GM18907 (cell line): Measurements from ENCODE around the gene LIMS2.
A peak's percentile ranks its signal among the peaks of the same experiment; 100 is the strongest.

ENCODE experiments used
- ATAC-seq: cut with Tn5 transposase; IDR thresholded peaks from one replicate; pipeline ENCODE4 v1.9.1; 2021; ENCODE audit warnings: mild to moderate bottlenecking, moderate library complexity; ENCODE audit not compliant: unreplicated experiment

LIMS2 gene

DNA sequence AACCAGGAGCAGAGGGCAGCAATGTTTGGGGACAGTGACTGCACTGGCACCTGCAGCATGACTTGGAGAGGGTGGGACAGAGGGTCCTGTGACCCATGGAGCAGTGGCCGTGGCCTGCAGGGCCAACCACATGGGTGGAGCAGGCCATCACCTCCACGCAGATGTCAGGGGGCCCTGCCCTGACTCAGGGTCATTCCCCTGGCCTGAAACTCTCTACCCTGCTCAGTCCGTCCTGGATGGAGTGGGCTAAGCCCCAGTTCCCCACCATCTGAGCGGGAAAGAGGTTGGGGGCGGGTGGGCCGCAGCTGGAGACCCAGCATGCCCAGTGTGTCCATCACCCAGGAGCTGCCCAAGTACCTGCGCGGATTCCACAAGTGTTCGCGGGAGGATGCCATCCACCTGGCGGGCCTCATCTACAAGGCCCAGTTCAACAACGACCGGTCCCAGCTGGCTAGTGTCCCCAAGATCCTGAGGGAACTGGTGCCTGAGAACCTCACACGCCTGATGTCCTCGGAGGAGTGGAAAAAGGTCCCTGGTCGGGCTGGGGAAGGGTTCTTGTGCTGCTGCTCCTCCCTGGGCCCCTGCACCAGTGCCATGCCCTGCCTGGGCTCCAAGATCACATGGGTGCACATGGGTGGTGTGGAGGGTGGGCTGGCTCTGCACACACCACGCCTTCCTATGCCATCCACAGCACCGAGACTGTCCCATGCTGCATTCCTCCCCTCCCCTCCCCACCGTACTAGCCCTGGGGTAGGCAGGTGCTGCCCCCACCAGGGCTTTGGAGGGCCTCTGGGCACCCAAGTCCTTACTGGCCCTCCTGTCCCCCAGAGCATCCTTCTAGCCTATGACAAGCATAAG lies 39.7 kb downstream of the LIMS2 start:
- no peak for ATAC-seq

- ATAC-seq, result no peak
Measured at GRCh38 chr2:127634626-127635379, 40.5 kb downstream of the LIMS2 start.

DNA sequence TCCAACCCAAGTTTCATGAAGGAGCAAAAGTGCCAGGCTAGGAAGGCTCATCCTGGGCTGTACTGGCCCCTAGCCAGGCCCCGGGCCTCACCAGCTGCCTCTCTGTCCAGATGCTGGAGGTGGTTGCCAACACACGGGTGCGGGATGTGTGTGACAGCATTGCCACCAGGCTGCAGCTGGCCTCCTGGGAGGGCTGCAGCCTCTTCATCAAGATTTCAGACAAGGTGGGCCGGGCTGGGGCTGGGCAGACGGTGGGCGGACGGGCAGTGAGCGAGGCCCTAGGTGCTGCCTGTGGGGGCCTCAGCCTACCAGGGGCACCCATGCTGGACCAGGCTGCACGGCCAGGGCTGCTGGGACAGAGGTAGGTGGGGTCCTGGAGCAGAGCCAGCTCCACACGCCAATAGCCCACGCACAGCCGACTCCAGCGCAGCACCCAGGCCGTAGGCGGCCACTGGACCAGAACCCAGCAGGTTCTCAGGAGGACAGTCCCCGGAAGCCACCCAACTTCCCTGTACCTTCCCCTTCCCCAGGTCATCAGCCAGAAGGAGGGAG lies 41.2 kb downstream of the LIMS2 start:
- ATAC-seq, result no peak

- no peak for ATAC-seq
Measured at GRCh38 chr2:127633556-127634065, 41.7 kb downstream of the LIMS2 start.

GRCh38 chr2:127632592-127633489 lies 42.5 kb downstream of the LIMS2 start:
- peak; percentile 42 for ATAC-seq

DNA sequence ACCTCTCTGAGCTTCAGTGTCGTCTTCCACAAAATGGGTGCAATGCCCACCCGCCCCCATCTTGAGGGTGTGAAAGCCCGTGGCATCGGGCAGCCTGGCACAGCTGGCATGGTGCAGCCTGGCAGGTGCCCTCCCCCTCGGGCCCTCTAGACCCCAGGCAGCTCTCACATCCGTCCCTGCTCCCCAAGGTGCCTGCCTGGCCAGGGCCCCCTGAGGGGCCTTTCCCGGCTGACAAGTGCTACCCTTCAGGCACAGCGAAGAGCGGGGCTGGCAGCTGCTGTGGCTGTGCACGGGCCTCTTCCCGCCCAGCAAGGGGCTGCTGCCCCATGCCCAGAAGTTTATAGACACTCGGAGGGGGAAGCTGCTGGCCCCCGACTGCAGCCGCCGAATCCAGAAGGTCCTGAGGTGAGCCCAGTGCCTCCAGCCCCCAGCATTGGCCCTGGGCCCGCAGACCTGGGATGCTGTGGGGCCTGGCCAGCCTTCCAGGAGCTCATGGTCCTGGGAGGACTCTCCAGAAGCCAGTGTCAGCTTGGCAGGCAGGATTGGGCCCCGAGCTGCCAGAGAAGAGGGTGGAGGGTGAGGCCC lies 43.2 kb downstream of the LIMS2 start:
- ATAC-seq, result no peak

DNA sequence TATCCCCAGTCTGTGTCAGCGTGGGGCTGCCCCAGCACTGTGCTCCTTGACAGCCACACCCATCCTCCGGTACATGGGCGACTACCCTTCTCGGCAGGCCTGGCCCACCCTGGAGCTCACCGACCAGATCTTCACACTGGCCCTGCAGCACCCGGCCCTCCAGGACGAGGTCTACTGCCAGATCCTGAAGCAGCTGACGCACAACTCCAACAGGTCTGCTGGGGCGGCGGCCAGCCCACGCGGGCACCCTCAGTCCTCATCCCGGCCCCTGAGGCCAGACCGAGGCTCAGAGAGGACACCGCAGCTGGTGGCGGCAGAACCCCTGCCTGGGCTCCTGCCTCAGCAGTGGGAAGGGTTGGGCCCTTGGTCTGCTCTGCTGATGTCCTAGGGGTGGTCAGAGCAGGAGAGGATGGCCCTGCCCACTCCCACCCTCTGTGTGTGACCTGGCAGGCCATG lies 43.8 kb downstream of the LIMS2 start:
- no peak for ATAC-seq

GRCh38 chr2:127630864-127631540 lies 44.3 kb downstream of the LIMS2 start:
- no peak for ATAC-seq

DNA sequence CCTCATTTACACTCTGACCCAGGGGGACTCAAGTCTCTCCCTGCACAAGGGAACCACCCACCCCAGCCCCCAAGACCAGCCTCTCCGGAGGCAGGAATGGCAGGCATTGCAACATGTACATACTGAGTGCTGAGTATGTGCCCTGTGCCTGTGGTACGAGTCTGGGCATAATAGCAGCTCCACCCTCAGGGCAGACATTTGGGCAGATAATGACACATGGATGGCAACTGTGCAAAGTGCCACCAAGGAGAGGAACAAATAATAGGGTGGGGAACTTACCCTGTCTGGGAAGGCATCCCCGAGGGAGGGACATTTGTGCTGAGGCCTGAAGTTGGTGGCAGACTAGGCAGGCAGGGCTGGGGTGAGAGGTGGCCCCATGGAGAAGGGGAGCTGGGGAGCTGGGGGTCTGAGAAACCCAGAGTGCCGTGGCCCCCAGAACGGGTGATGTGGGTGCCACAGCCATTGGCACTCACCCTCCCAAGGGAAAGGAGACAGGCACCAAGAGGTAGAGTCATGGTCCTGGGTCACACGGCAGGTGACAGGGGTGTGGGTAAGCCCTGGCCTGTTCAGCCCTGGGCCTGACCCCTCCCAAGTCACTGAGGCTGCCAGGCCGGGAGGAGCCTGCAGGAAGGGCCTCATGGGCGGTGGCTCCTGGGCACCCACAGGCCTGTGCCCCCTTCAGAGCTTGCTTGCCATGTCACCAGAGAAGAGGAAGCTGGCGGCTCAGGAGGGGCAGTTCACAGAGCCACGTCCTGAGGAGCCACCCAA lies 45.0 kb downstream of the LIMS2 start:
- ATAC-seq, result no peak

DNA sequence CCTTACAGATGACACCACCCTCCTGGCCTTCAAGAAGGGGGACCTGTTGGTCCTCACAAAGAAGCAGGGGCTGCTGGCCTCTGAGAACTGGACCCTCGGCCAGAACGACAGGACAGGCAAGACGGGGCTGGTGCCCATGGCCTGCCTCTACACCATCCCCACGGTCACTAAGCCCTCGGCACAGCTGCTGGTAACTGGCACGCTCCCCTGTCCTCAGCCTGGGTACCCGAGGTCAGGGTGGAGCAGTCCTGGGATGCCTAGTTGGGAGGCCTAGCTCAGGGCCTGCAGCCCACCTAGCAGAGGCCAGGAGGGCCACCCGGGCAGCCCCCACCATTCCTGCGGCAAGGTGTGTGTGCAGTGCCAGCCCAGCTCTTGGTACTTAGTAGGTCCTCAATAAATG lies 45.7 kb downstream of the LIMS2 start:
- ATAC-seq, result no peak

DNA sequence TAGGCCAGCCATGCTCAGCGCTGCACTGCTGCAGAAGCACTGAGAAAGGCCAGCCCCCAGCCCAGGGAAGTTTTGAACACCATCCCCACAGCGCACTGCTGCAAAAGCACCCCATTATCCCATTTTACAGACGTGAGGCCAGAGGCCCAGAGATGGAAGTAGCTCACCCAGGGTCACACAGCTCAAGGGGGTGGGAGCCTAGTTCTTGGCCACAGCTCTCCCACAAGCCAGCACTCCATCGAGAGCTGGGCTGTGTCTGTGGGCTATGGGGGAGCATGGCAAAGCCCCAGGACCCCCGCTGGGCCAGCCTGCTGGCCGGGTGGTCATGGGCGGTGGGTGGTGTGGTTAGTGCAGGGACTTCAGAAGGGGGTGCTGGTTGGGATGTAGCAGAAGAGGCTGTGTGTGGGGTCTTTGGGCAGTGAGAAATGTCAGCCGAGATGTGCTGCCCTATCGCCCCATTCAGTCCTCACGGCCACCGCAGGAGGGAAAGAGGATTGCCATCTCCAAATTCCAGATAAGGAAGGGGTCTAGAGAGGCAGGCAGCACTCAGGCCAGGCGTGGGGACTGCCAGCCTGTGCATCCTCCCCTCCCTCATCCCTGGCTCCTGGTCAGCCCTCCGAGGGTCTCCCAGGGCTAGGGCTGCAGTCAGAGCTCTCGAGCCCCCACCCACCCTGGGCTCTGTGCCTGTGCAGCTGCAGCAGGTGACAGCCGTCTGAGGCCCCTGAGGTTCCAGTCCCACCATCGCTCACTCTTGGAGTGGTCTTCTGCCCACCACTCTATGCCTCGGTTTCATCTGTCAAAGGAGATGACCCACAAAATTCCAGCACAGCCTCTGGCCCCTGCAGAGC lies 46.3 kb downstream of the LIMS2 start:
- ATAC-seq, result no peak

- no peak for ATAC-seq
Measured at GRCh38 chr2:127627740-127628571, 47.4 kb downstream of the LIMS2 start.

GRCh38 chr2:127626917-127627739 lies 48.2 kb downstream of the LIMS2 start:
- no peak for ATAC-seq

GRCh38 chr2:127626175-127626574 lies 49.2 kb downstream of the LIMS2 start:
- no peak for ATAC-seq

DNA sequence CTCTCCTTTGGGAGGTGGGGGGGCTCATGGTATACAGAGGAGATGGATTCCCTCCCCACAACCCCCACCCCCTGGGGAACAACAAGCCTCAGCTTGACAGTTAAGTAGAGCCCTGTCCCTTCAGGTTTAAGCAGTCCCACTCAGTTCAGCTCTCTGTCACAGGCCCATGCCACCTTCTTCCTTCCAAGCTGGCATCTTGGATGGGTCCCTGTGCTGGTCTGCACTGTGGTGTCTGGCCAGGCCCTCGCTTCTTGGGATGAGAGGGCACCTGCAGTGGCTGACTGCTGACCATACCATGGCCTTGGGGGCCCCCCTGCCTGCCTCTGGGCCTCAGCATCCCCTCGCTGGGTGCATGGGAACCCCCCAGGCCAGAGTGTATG lies 49.8 kb downstream of the LIMS2 start:
- ATAC-seq, result no peak
